GM19438 (cell line): ENCODE measurements around the gene MSI2.
"Not testable (repeated sequence)": the region's sequence is repeated elsewhere in the genome, so short reads cannot be mapped to it uniquely, and the experiment has no call there.

Experiments used
- ATAC-seq: cut with Tn5 transposase; IDR thresholded peaks from one replicate; pipeline ENCODE4 v1.9.1; 2021; ENCODE audit warnings: low read depth; ENCODE audit not compliant: unreplicated experiment

Gene MSI2

GRCh38 chr17:57288773-57289121, 32.4 kb downstream of the MSI2 start:
- ATAC-seq = no peak

- ATAC-seq = no peak
Observed at GRCh38 chr17:57289130-57289529, 32.8 kb downstream of the MSI2 start.

- no peak for ATAC-seq
Observed at GRCh38 chr17:57289613-57290012, 33.3 kb downstream of the MSI2 start.

GRCh38 chr17:57290981-57291380, 34.7 kb downstream of the MSI2 start:
- no peak for ATAC-seq

GRCh38 chr17:57292091-57292490, 35.8 kb downstream of the MSI2 start:
- no peak for ATAC-seq

GRCh38 chr17:57293077-57293476, 36.8 kb downstream of the MSI2 start:
- no peak for ATAC-seq

GRCh38 chr17:57294101-57294500, 37.8 kb downstream of the MSI2 start:
- ATAC-seq = no peak

GRCh38 chr17:57294629-57295501, 38.5 kb downstream of the MSI2 start:
- ATAC-seq = no peak

GRCh38 chr17:57295526-57296023, 39.3 kb downstream of the MSI2 start:
- no peak for ATAC-seq

- no peak for ATAC-seq
Observed at GRCh38 chr17:57296231-57296630, 39.9 kb downstream of the MSI2 start.

GRCh38 chr17:57299176-57299575, 42.9 kb downstream of the MSI2 start:
- ATAC-seq = no peak

GRCh38 chr17:57300592-57300991, 44.3 kb downstream of the MSI2 start:
- ATAC-seq = not testable (repeated sequence)

- no peak for ATAC-seq
Observed at GRCh38 chr17:57302690-57303465, 46.6 kb downstream of the MSI2 start.

GRCh38 chr17:57305144-57305728, 48.9 kb downstream of the MSI2 start:
- no peak for ATAC-seq

- no peak for ATAC-seq
Observed at GRCh38 chr17:57305908-57306504, 49.7 kb downstream of the MSI2 start.

GRCh38 chr17:57308543-57309186, 52.3 kb downstream of the MSI2 start:
- no peak for ATAC-seq

- ATAC-seq = no peak
Observed at GRCh38 chr17:57309479-57309878, 53.2 kb downstream of the MSI2 start.

- no peak for ATAC-seq
Observed at GRCh38 chr17:57311281-57312216, 55.2 kb downstream of the MSI2 start.

GRCh38 chr17:57312242-57312641, 55.9 kb downstream of the MSI2 start:
- no peak for ATAC-seq
